HEK293 (cell line): ENCODE measurements around the gene LRFN3.

Experiments
- CTCF ChIA-PET: fragments of 350-600 bp; formaldehyde crosslinking; extraction: SDS; loops from one replicate; lab custom pipeline; 2021; ENCODE audit warnings: antibody characterized with exemption; lab: Yijun Ruan, JAX
- POLR2A ChIA-PET: fragments of 300-600 bp; formaldehyde crosslinking; extraction: SDS; loops from one replicate; lab custom pipeline; 2020; ENCODE audit warnings: antibody characterized with exemption, inconsistent platforms; lab: Yijun Ruan, JAX
- H3K27ac ChIP-seq: fragments of 200-500 bp; sonication (Bioruptor generic); 2 replicates; pipeline ENCODE4 v1.5.1; 2014; ENCODE audit warnings: low read depth, low read length, control low read depth, inconsistent platforms; ENCODE audit errors: extremely low read depth
- H3K36me3 ChIP-seq, 2 experiments: fragments of 200-500 bp in 1 of 2; sonication (Bioruptor generic) in 1 of 2; 1 replicate in 1 of 2; 2 replicates in 1 of 2; pipeline ENCODE4 v1.5.1; 2014 to 2017; ENCODE audit warnings: inconsistent platforms in 2 of 2, low read length in 2 of 2; ENCODE audit not compliant: control insufficient read depth in 2 of 2, insufficient read depth in 1 of 2
- H3K4me1 ChIP-seq: fragments of 200-500 bp; sonication (Bioruptor generic); 2 replicates; pipeline ENCODE4 v1.5.1; 2014; ENCODE audit warnings: mild to moderate bottlenecking, low read length, inconsistent platforms; ENCODE audit not compliant: control insufficient read depth, insufficient read depth
- H3K4me3 ChIP-seq: 2 replicates; pipeline ENCODE4 v1.5.1; 2011; ENCODE audit warnings: low read depth, mild to moderate bottlenecking, control low read depth, low read length, moderate library complexity
- H3K9me3 ChIP-seq: fragments of 200-500 bp; sonication (Bioruptor generic); 2 replicates; pipeline ENCODE4 v1.5.1; 2014; ENCODE audit warnings: low read depth, low read length, inconsistent platforms; ENCODE audit not compliant: control insufficient read depth, insufficient read depth
- EGR2 ChIP-seq: fragments of 450-650 bp; formaldehyde crosslinking; IDR thresholded peaks from 2 replicates; pipeline ENCODE4 v1.5.1; 2016; ENCODE audit warnings: low read depth, missing biosample characterization, missing genetic modification characterization
- FEZF1 ChIP-seq: fragments of 450-650 bp; formaldehyde crosslinking; IDR thresholded peaks from 2 replicates; pipeline ENCODE4 v1.5.1; 2016; ENCODE audit warnings: missing biosample characterization, missing genetic modification characterization
- IKZF3 ChIP-seq: fragments of 450-650 bp; IDR thresholded peaks from 2 replicates; pipeline ENCODE4 v1.5.0; 2018; ENCODE audit warnings: missing biosample characterization, mild to moderate bottlenecking, missing genetic modification characterization, moderate library complexity
- KLF10 ChIP-seq: fragments of 450-650 bp; IDR thresholded peaks from 2 replicates; pipeline ENCODE4 v1.5.1; 2018; ENCODE audit warnings: missing biosample characterization, mild to moderate bottlenecking, missing genetic modification characterization
- OSR2 ChIP-seq: fragments of 450-650 bp; formaldehyde crosslinking; IDR thresholded peaks from 2 replicates; pipeline ENCODE4 v1.5.1; 2016; ENCODE audit warnings: missing biosample characterization, missing genetic modification characterization
- SCRT2 ChIP-seq: fragments of 450-650 bp; formaldehyde crosslinking; IDR thresholded peaks from 2 replicates; pipeline ENCODE4 v1.5.1; 2016; ENCODE audit warnings: missing biosample characterization, missing genetic modification characterization
- YY1 ChIP-seq: fragments of 450-650 bp; formaldehyde crosslinking; IDR thresholded peaks from 2 replicates; pipeline ENCODE4 v1.5.1; 2018; ENCODE audit warnings: missing biosample characterization, missing genetic modification characterization
- ZBTB10 ChIP-seq: fragments of 450-650 bp; formaldehyde crosslinking; IDR thresholded peaks from 2 replicates; pipeline ENCODE4 v1.5.1; 2016; ENCODE audit warnings: missing biosample characterization, missing genetic modification characterization
- ZBTB11 ChIP-seq: fragments of 450-650 bp; formaldehyde crosslinking; conservative IDR thresholded peaks from 2 replicates; pipeline ENCODE4 v1.5.1; 2016; ENCODE audit warnings: low read depth, missing biosample characterization, missing genetic modification characterization
- ZBTB26 ChIP-seq: fragments of 450-650 bp; formaldehyde crosslinking; optimal IDR thresholded peaks from 2 replicates; pipeline ENCODE3; 2016; ENCODE audit warnings: missing biosample characterization, mild to moderate bottlenecking, missing genetic modification characterization
- ZBTB48 ChIP-seq: fragments of 450-650 bp; formaldehyde crosslinking; IDR thresholded peaks from 2 replicates; pipeline ENCODE4 v1.5.1; 2016; ENCODE audit warnings: missing biosample characterization, missing genetic modification characterization
- ZNF132 ChIP-seq: fragments of 450-650 bp; formaldehyde crosslinking; IDR thresholded peaks from 2 replicates; pipeline ENCODE4 v1.5.1; 2017; ENCODE audit warnings: missing biosample characterization, missing genetic modification characterization, borderline replicate concordance
- ZNF157 ChIP-seq: fragments of 450-650 bp; formaldehyde crosslinking; IDR thresholded peaks from 2 replicates; pipeline ENCODE4 v1.5.1; 2016; ENCODE audit warnings: missing biosample characterization, missing genetic modification characterization
- ZNF19 ChIP-seq: fragments of 450-650 bp; formaldehyde crosslinking; IDR thresholded peaks from 2 replicates; pipeline ENCODE4; 2016; ENCODE audit warnings: missing biosample characterization, missing genetic modification characterization, low read depth
- ZNF266 ChIP-seq: fragments of 450-650 bp; formaldehyde crosslinking; IDR thresholded peaks from 2 replicates; pipeline ENCODE4 v1.5.1; 2016; ENCODE audit warnings: missing biosample characterization, missing genetic modification characterization, low read depth
- ZNF292 ChIP-seq: fragments of 450-650 bp; formaldehyde crosslinking; IDR thresholded peaks from 2 replicates; pipeline ENCODE4 v1.5.1; 2016; ENCODE audit warnings: low read depth, missing biosample characterization, missing genetic modification characterization, borderline replicate concordance
- ZNF335 ChIP-seq: fragments of 450-650 bp; formaldehyde crosslinking; conservative IDR thresholded peaks from 2 replicates; pipeline ENCODE4 v1.5.1; 2016; ENCODE audit warnings: missing biosample characterization, missing genetic modification characterization
- ZNF404 ChIP-seq: fragments of 450-650 bp; formaldehyde crosslinking; IDR thresholded peaks from 2 replicates; pipeline ENCODE4 v1.5.1; 2017; ENCODE audit warnings: missing biosample characterization, missing genetic modification characterization
- ZNF426 ChIP-seq: fragments of 450-650 bp; formaldehyde crosslinking; IDR thresholded peaks from 2 replicates; pipeline ENCODE4 v1.5.1; 2017; ENCODE audit warnings: missing biosample characterization, missing genetic modification characterization, mild to moderate bottlenecking, inconsistent platforms, moderate library complexity
- ZNF521 ChIP-seq: fragments of 450-650 bp; formaldehyde crosslinking; IDR thresholded peaks from 2 replicates; pipeline ENCODE4 v1.5.1; 2017; ENCODE audit warnings: missing biosample characterization, mild to moderate bottlenecking, missing genetic modification characterization
- ZNF555 ChIP-seq: fragments of 450-650 bp; formaldehyde crosslinking; conservative IDR thresholded peaks from 2 replicates; pipeline ENCODE4 v1.5.1; 2017; ENCODE audit warnings: missing biosample characterization, mild to moderate bottlenecking, missing genetic modification characterization, inconsistent platforms
- ZNF768 ChIP-seq: fragments of 450-650 bp; formaldehyde crosslinking; IDR thresholded peaks from 2 replicates; pipeline ENCODE4 v1.5.1; 2018; ENCODE audit warnings: missing biosample characterization, mild to moderate bottlenecking, missing genetic modification characterization
- ZNF837 ChIP-seq: fragments of 450-650 bp; formaldehyde crosslinking; IDR thresholded peaks from 2 replicates; pipeline ENCODE4 v1.5.1; 2016; ENCODE audit warnings: missing biosample characterization, missing genetic modification characterization
- ZSCAN16 ChIP-seq: fragments of 450-650 bp; formaldehyde crosslinking; IDR thresholded peaks from 2 replicates; pipeline ENCODE4 v1.5.1; 2016; ENCODE audit warnings: missing biosample characterization, missing genetic modification characterization
- ZXDB ChIP-seq: fragments of 450-650 bp; formaldehyde crosslinking; IDR thresholded peaks from 2 replicates; pipeline ENCODE4 v1.5.1; 2016; ENCODE audit warnings: missing biosample characterization, missing genetic modification characterization
- TF ChIP-seq, protein P1 (sequence below): fragments of 450-650 bp; formaldehyde crosslinking; IDR thresholded peaks from 2 replicates; pipeline ENCODE4 v1.5.1; 2017; ENCODE audit warnings: missing biosample characterization, missing genetic modification characterization
- TF ChIP-seq, protein P2 (sequence below): fragments of 450-650 bp; formaldehyde crosslinking; IDR thresholded peaks from 2 replicates; pipeline ENCODE4; 2016; ENCODE audit warnings: missing biosample characterization, missing genetic modification characterization

The LRFN3 gene

DNA sequence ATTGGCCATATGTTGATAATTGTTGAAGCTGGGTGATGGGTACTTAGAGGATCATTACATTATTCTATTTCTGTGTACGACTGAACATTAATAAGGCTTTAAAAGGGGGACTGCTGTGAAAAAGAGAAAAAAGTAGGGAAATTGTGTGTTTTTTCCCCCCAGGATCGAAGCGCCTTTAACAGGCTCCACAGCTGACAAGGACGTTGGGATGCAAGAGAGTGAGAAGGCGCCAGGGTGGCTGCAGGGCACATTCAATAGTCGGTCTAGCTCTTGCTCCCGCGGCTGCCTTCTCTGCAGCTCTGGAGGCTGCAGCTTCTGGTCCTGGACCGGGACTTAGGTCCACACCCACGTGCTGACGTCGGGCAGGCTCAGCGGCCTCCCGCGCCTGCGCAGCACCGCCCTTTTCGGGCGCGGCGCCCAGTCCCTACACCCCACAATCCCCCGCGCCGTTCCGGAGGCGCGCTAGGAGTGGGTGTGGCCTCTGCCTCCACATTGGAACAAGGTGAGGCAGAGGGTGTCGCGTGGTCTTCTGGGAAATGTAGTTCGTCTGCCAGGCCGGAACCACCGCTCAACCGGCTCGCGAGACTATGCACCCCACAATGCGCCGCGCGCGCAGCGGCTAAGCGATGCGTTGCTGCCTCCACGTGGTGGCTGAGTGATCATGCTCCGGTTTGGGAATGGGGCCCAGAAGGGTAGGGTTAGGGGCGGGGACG lies 4.9 kb upstream of the LRFN3 start:
- Histone ChIP-seq H3K4me1 (peaks cover 11% of the 10 kb centered on the region), H3K27ac (peak overlapping the region; percentile 33; the same call in 1 of the 2 replicates), H3K4me3 (peak overlapping the region; percentile 12), H3K36me3 (no peaks in the 10 kb centered on the region), H3K9me3 (no peaks in the 10 kb centered on the region)
- POLR2A ChIA-PET, result interaction anchor here (0.5 to 2.0 kb wide), 35 partner anchors 9 to 924 kb away, joined by 3 to 23 read pairs (median 4); partner anchors contain the start of genes COX6B1, HSPB6, LIN37 and NFKBID
- CTCF ChIA-PET, result interaction anchor here (0.6 to 8.0 kb wide), 53 partner anchors 9 to 786 kb away, joined by 3 to 185 read pairs (median 4); partner anchors contain the start of genes CAPNS1, COX6B1, IGFLR1 and KIRREL2
- TF ChIP-seq ZNF266 (tag by site-specific recombination), result no peak
- no peak for TF ChIP-seq ZNF132 (tag by site-specific recombination)
- TF ChIP-seq ZBTB48, result no peak
- TF ChIP-seq, protein P1, sequence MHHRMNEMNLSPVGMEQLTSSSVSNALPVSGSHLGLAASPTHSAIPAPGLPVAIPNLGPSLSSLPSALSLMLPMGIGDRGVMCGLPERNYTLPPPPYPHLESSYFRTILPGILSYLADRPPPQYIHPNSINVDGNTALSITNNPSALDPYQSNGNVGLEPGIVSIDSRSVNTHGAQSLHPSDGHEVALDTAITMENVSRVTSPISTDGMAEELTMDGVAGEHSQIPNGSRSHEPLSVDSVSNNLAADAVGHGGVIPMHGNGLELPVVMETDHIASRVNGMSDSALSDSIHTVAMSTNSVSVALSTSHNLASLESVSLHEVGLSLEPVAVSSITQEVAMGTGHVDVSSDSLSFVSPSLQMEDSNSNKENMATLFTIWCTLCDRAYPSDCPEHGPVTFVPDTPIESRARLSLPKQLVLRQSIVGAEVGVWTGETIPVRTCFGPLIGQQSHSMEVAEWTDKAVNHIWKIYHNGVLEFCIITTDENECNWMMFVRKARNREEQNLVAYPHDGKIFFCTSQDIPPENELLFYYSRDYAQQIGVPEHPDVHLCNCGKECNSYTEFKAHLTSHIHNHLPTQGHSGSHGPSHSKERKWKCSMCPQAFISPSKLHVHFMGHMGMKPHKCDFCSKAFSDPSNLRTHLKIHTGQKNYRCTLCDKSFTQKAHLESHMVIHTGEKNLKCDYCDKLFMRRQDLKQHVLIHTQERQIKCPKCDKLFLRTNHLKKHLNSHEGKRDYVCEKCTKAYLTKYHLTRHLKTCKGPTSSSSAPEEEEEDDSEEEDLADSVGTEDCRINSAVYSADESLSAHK (tag by site-specific recombination), result no peak
- no peak for TF ChIP-seq ZNF404 (tag by site-specific recombination)
- peak; percentile 99 for TF ChIP-seq KLF10 (tag by site-specific recombination)
- no peak for TF ChIP-seq ZNF837 (tag by site-specific recombination)
- TF ChIP-seq SCRT2, result no peak
- no peak for TF ChIP-seq ZNF426 (tag by site-specific recombination)
- TF ChIP-seq ZNF19 (tag by site-specific recombination), result no peak
- no peak for TF ChIP-seq ZSCAN16 (tag by site-specific recombination)
- TF ChIP-seq ZNF768 (tag by site-specific recombination), result no peak
- peak; percentile 80; the same call in 1 of the 2 replicates for TF ChIP-seq YY1
- TF ChIP-seq ZNF555 (tag by site-specific recombination), result no peak
- TF ChIP-seq FEZF1 (tag by site-specific recombination), result no peak
- TF ChIP-seq ZBTB11 (tag by site-specific recombination), result peak; percentile 59; the same call in 1 of the 2 replicates
- TF ChIP-seq ZNF292, result no peak
- TF ChIP-seq ZBTB26 (tag by site-specific recombination), result peak; percentile 99
- TF ChIP-seq IKZF3, result peak; percentile 49
- no peak for TF ChIP-seq ZNF157
- TF ChIP-seq ZNF521 (tag by site-specific recombination), result no peak
- peak; percentile 44 for TF ChIP-seq OSR2 (tag by site-specific recombination)
- TF ChIP-seq ZXDB (tag by site-specific recombination), result peak; percentile 94
- TF ChIP-seq ZBTB10 (tag by site-specific recombination), result peak; percentile 100
- TF ChIP-seq EGR2 (tag by site-specific recombination), result peak; percentile 97
- TF ChIP-seq ZNF335 (tag by site-specific recombination), result peak; percentile 86
- TF ChIP-seq, protein P2, sequence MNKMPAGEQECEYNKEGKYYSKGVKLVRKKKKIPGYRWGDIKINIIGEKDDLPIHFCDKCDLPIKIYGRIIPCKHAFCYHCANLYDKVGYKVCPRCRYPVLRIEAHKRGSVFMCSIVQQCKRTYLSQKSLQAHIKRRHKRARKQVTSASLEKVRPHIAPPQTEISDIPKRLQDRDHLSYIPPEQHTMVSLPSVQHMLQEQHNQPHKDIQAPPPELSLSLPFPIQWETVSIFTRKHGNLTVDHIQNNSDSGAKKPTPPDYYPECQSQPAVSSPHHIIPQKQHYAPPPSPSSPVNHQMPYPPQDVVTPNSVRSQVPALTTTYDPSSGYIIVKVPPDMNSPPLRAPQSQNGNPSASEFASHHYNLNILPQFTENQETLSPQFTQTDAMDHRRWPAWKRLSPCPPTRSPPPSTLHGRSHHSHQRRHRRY (tag by site-specific recombination), result no peak
